CD14-positive monocyte (primary cell): ENCODE measurements around the gene DZIP1. TPM values are rescaled to one million over a fixed set of nuclear protein-coding genes. Genes with fewer than 3 reads are reported as not detected.

Source experiments
- DNase-seq, 3 donors: peaks; one replicate each; pipeline ENCODE4 v3.0.0-alpha.2; 2011 to 2022
- H2AFZ ChIP-seq: 2 replicates; pipeline ENCODE4 v1.6.0; 2012; ENCODE audit warnings: mild to moderate bottlenecking, low read depth, low read length, inconsistent platforms; ENCODE audit not compliant: insufficient read depth, poor library complexity, severe bottlenecking
- H3K27ac ChIP-seq, 2 donors: 1 replicate in 1 of 2; 2 replicates in 1 of 2; pipeline ENCODE4 v1.5.1; 2012 to 2013; ENCODE audit warnings: low read length in 2 of 2, control low read depth in 1 of 2, inconsistent platforms in 1 of 2, low read depth in 1 of 2, mild to moderate bottlenecking in 1 of 2
- H3K27me3 ChIP-seq, 2 donors: one replicate each; pipeline versions ENCODE4 v1.6.0 to v1.6.1; 2011 to 2013; ENCODE audit warnings: low read length in 2 of 2; ENCODE audit not compliant: control insufficient read depth in 2 of 2, insufficient read depth in 2 of 2
- H3K36me3 ChIP-seq, 2 donors: replicated peaks in 1 of 2; 1 replicate in 1 of 2; 2 replicates in 1 of 2; pipeline versions ENCODE4 v1.5.1 to v1.6.1; 2012 to 2013; ENCODE audit warnings: low read length in 2 of 2, control low read depth in 1 of 2, inconsistent platforms in 1 of 2, mild to moderate bottlenecking in 1 of 2; ENCODE audit not compliant: insufficient read depth in 2 of 2, control insufficient read depth in 1 of 2
- H3K4me1 ChIP-seq, 2 donors: 1 replicate in 1 of 2; 2 replicates in 1 of 2; pipeline versions ENCODE4 v1.5.1 to v1.6.1; 2012 to 2013; ENCODE audit warnings: low read length in 2 of 2, control low read depth in 1 of 2, inconsistent platforms in 1 of 2, mild to moderate bottlenecking in 1 of 2, moderate library complexity in 1 of 2; ENCODE audit not compliant: insufficient read depth in 2 of 2, control insufficient read depth in 1 of 2
- H3K4me2 ChIP-seq: replicated peaks from 2 replicates; pipeline ENCODE3; 2012; ENCODE audit warnings: low read length, moderate library complexity, mild to moderate bottlenecking; ENCODE audit not compliant: poor library complexity, severe bottlenecking; ENCODE audit errors: extremely low read depth
- H3K4me3 ChIP-seq, 3 experiments: fragments of 200-600 bp in 1 of 3; sonication (generic) in 1 of 3; replicated peaks in 1 of 3; 1 replicate in 2 of 3; 2 replicates in 1 of 3; pipeline ENCODE4 v1.5.1; 2011 to 2013; ENCODE audit warnings: low read length in 3 of 3, mild to moderate bottlenecking in 3 of 3, control low read depth in 2 of 3, low read depth in 2 of 3, inconsistent platforms in 1 of 3, moderate library complexity in 1 of 3
- H3K79me2 ChIP-seq: 2 replicates; pipeline ENCODE4 v1.6.0; 2012; ENCODE audit warnings: mild to moderate bottlenecking, control low read depth, inconsistent platforms, low read length, moderate library complexity; ENCODE audit not compliant: insufficient read depth
- H3K9ac ChIP-seq: 2 replicates; pipeline ENCODE4 v1.6.0; 2017; ENCODE audit warnings: low read length, mild to moderate bottlenecking; ENCODE audit not compliant: insufficient read depth, poor library complexity, severe bottlenecking
- H3K9me3 ChIP-seq, 2 donors: replicated peaks in 1 of 2; 1 replicate in 1 of 2; 2 replicates in 1 of 2; pipeline versions ENCODE4 v1.5.1 to v1.6.1; 2012 to 2013; ENCODE audit warnings: low read length in 2 of 2, control low read depth in 1 of 2; ENCODE audit not compliant: control insufficient read depth in 1 of 2, insufficient read depth in 1 of 2
- H4K20me1 ChIP-seq: 2 replicates; pipeline ENCODE4 v1.6.0; 2012; ENCODE audit warnings: mild to moderate bottlenecking, low read length, control low read depth, moderate library complexity; ENCODE audit not compliant: insufficient read depth
- H3K27ac Mint-ChIP-seq, 7 donors: one replicate each; pipeline ENCODE4 v1.8.0; 2020; ENCODE audit warnings: mild to moderate bottlenecking in 7 of 7, mixed read lengths in 7 of 7, moderate library complexity in 6 of 7, inconsistent platforms in 2 of 7
- H3K27me3 Mint-ChIP-seq, 3 donors: one replicate each; pipeline ENCODE4 v1.8.0; 2021 to 2022; ENCODE audit warnings: low read depth in 3 of 3, mild to moderate bottlenecking in 3 of 3, mixed read lengths in 3 of 3, moderate library complexity in 3 of 3, inconsistent platforms in 1 of 3
- H3K36me3 Mint-ChIP-seq, 2 donors: one replicate each; pipeline ENCODE4 v1.8.0; 2020; ENCODE audit warnings: mixed read lengths in 2 of 2, inconsistent platforms in 1 of 2, mild to moderate bottlenecking in 1 of 2
- H3K4me1 Mint-ChIP-seq: one replicate; pipeline ENCODE4 v1.8.0; 2020; ENCODE audit warnings: mild to moderate bottlenecking, mixed read lengths
- H3K4me3 Mint-ChIP-seq, 2 donors: one replicate each; pipeline ENCODE4 v1.8.0; 2020; ENCODE audit warnings: mild to moderate bottlenecking in 2 of 2, mixed read lengths in 2 of 2, moderate library complexity in 1 of 2
- H3K9me3 Mint-ChIP-seq, 7 donors: one replicate each; pipeline ENCODE4 v1.8.0; 2020 to 2022; ENCODE audit warnings: mixed read lengths in 7 of 7, mild to moderate bottlenecking in 6 of 7, moderate library complexity in 6 of 7, inconsistent platforms in 2 of 7
- CTCF ChIP-seq: fragments of 200-600 bp; IDR thresholded peaks from one replicate; pipeline ENCODE4 v1.8.0; 2022; ENCODE audit warnings: antibody characterized with exemption, mild to moderate bottlenecking
- WGBS: methylation state at CpG from one replicate; pipeline ENCODE4 v1.1.5; 2013; ENCODE audit warnings: missing lambda C conversion rate; ENCODE audit not compliant: insufficient coverage; 5-methylcytosine and 5-hydroxymethylcytosine counted together
- intact Hi-C, 2 donors: fragments of 100-400 bp; cut with micrococcal nuclease; formaldehyde crosslinking; loops; one replicate each; pipeline versions ENCODE4 v1.15.0 to v1.15.1; 2023
- polyA plus RNA-seq, 3 donors: library from polyadenylated mRNA; depleted of rRNA in 1 of 3; unstranded in 2 of 3; stranded (reverse) in 1 of 3; fragments of 300-500 nt in 2 of 3; fragments of >200 nt in 1 of 3; fragmentation: Illumina TruSeq in 2 of 3; gene quantifications; 1 replicate in 2 of 3; 2 replicates in 1 of 3; pipeline ENCODE4 v1.2.3, GENCODE V29; 2012 to 2021

Gene DZIP1
- polyA plus RNA-seq, 3 donors: not detected

GRCh38 chr13:95676762-95677563 is 32.5 kb upstream of the DZIP1 start, which contains the start of gene DNAJC3:
TSS of gene DNAJC3 (plus strand) at chr13:95677139. CDS start at chr13:95677256, 117 bp downstream.
- intact Hi-C loops: loop anchor here (5.0 to 10.0 kb wide), 3 partner anchors 35 to 1755 kb away; partner anchors contain the start of gene RAP2A (in 1 of the 2)
- peak within 1 kb of the TSS; percentile 92 to 100 (median 98) for H3K27ac Mint-ChIP-seq
- H3K4me1 Mint-ChIP-seq: peaks cover 62% of the 10 kb centered on the region
- Histone ChIP-seq H3K4me2 (peak within 1 kb of the TSS; percentile 74), H3K4me1 (peaks cover 41 to 51% of the 10 kb centered on the region in 2 donors), H3K79me2 (peaks cover 64% of the 10 kb centered on the region), H3K9me3 (peaks cover 0 to under 1% of the 10 kb centered on the region in 2 donors), H4K20me1 (peaks cover 45% of the 10 kb centered on the region), H3K9ac (peak within 1 kb of the TSS; percentile 99), H3K4me3 (peak within 1 kb of the TSS; percentile 83 to 96 (median 95)), H2AFZ (peak within 1 kb of the TSS; percentile 92), H3K27me3 (no peaks in the 10 kb centered on the region), H3K36me3 (no peaks in the 10 kb centered on the region), H3K27ac (peak within 1 kb of the TSS; percentile 94 to 96)
- H3K27me3 Mint-ChIP-seq: no peaks in the 10 kb centered on the region
- H3K36me3 Mint-ChIP-seq: peaks cover 9 to 14% of the 10 kb centered on the region in 2 donors
- TF ChIP-seq CTCF: no peak
- H3K4me3 Mint-ChIP-seq: peak within 1 kb of the TSS; percentile 96 to 98
- WGBS: under 1% methylated on average over 90 of the region's 90 CpGs
- peaks cover 0 to 4% (median 2%) of the 10 kb centered on the region in 7 donors for H3K9me3 Mint-ChIP-seq
- DNase-seq: peak; percentile 97 to 99 (median 98)

- Histone ChIP-seq H3K4me1 (peaks cover 40 to 46% of the 10 kb centered on the region in 2 donors), H3K36me3 (no peaks in the 10 kb centered on the region), H3K9ac (peak overlapping the region; percentile 99), H2AFZ (peak overlapping the region; percentile 92), H3K27ac (peak overlapping the region; percentile 83 to 96), H3K79me2 (peaks cover 56% of the 10 kb centered on the region), H3K9me3 (peaks cover 5 to 8% of the 10 kb centered on the region in 2 donors), H3K4me2 (peak overlapping the region; percentile 74), H3K4me3 (peak overlapping the region; percentile 56 to 95 (median 78)), H4K20me1 (peaks cover 38% of the 10 kb centered on the region), H3K27me3 (no peaks in the 10 kb centered on the region)
- peaks cover 58% of the 10 kb centered on the region for H3K4me1 Mint-ChIP-seq
- no peak for TF ChIP-seq CTCF
- DNase-seq: peak; percentile 48 to 82 (median 78)
- peak overlapping the region; percentile 92 to 100 (median 96) for H3K27ac Mint-ChIP-seq
- H3K9me3 Mint-ChIP-seq: peaks cover under 1 to 9% (median 3%) of the 10 kb centered on the region in 7 donors
- peaks cover 7 to 12% of the 10 kb centered on the region in 2 donors for H3K36me3 Mint-ChIP-seq
- H3K4me3 Mint-ChIP-seq: peak overlapping the region; percentile 96 to 98
- 0% methylated on average over 23 of the region's 32 CpGs for WGBS
- intact Hi-C loops: loop anchor here (5.0 to 10.0 kb wide), 3 partner anchors 36 to 1756 kb away; partner anchors contain the start of gene RAP2A (in 1 of the 2)
- no peaks in the 10 kb centered on the region for H3K27me3 Mint-ChIP-seq
These were observed 31.7 kb upstream of the DZIP1 start for GRCh38 chr13:95676105-95676761.
